HG03064 (cell line): ENCODE measurements around the gene SMC5.
"Not testable (repeated sequence)": the region's sequence is repeated elsewhere in the genome, so short reads cannot be mapped to it uniquely, and the experiment has no call there.

Experiments
- ATAC-seq: cut with Tn5 transposase; IDR thresholded peaks from one replicate; pipeline ENCODE4 v1.9.1; 2021; ENCODE audit warnings: low read depth; ENCODE audit not compliant: unreplicated experiment

The SMC5 gene

GRCh38 chr9:70262366-70262765, 3.6 kb downstream of the SMC5 start:
- no peak for ATAC-seq

DNA sequence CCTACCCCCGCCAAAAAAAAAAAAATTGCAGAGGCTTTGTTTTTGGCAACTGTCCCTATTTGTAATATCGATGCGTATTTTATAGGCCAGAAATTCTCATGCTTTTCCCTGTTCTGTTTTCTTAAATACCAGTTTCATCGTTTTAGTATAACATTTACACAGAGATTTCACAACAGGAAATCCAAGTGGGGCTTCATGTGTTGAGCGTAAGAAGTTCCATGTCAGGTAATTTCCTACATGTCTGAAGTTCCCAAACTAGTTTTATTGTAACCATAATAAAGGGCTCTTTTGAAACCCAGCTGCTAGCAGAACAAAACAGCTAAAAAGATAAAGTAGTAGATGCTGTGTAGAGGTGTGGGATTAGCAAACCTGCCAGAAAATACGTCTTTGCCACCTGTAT, 4.2 kb downstream of the SMC5 start:
- no peak for ATAC-seq

- ATAC-seq = no peak
Observed at GRCh38 chr9:70263421-70263820, 4.6 kb downstream of the SMC5 start.

GRCh38 chr9:70278305-70278704, 19.5 kb downstream of the SMC5 start:
- no peak for ATAC-seq

GRCh38 chr9:70283848-70284247, 25.1 kb downstream of the SMC5 start:
- ATAC-seq = no peak

DNA sequence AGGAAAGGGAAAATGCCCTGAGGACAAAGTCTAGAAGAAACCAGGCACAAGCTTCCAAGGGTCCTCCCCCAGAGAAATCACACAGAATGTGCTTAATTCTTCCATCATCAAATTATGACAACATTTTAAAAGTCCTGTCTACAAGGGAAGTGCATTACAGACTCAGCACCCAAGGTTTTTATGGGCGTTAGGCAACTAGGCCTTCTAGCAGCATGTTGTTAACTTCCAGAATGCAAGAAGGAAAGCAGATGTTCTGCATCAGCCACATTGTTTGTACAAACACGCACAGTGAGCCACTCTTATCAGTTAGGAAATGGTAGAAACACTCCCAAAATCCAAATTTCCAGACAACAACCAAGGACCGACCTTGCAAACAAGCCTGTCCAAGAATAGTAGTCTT, 26.5 kb downstream of the SMC5 start:
- ATAC-seq = no peak

- ATAC-seq = no peak
Observed at GRCh38 chr9:70285981-70286598, 27.3 kb downstream of the SMC5 start.

DNA sequence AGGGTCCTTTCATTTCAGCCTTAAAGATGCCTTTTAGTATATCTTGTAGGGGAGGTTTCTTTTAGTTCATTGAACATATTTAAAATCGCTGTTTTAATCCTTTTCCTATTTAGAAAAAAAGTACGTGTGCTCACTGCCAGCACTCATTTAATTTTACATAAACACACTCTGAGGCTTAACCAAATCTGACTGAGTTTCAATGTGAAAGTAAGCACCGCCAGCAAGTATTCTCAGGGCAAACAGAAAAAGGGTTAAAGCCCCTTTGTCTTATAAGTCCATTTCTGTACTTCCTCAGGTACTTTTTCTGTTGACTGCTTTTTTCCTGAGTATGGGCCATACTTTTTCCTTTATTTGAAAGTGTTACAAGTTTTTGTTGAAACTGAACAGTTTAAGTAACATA, 31.8 kb downstream of the SMC5 start:
- no peak for ATAC-seq

- no peak for ATAC-seq
Observed at GRCh38 chr9:70291446-70291845, 32.7 kb downstream of the SMC5 start.

- ATAC-seq = no peak
Observed at GRCh38 chr9:70292253-70292652, 33.5 kb downstream of the SMC5 start.

DNA sequence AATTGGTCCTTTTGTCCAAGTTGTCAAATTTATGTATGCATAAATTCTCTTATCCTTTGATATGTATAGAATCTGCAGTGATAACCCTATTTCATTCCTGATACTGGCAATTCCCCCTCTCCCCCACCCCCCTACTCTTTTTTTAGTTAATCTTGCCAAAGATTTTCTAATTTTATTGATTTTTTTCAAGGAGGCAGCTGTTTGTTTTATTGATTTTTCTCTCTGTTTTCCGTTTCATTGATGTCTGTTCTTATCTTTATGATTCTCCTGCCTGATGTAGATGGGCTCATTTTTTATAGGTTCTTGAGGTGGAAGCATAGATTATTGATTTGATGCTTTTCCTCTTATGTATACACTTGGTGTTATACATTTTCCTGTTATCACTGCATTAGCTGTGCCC, 34.4 kb downstream of the SMC5 start:
- ATAC-seq = no peak

- no peak for ATAC-seq
Observed at GRCh38 chr9:70297141-70297540, 38.4 kb downstream of the SMC5 start.

- ATAC-seq = no peak
Observed at GRCh38 chr9:70298245-70298771, 39.5 kb downstream of the SMC5 start.

GRCh38 chr9:70303268-70303667, 44.5 kb downstream of the SMC5 start:
- ATAC-seq = no peak

- ATAC-seq = no peak
Observed at GRCh38 chr9:70304810-70305209, 46.0 kb downstream of the SMC5 start.

DNA sequence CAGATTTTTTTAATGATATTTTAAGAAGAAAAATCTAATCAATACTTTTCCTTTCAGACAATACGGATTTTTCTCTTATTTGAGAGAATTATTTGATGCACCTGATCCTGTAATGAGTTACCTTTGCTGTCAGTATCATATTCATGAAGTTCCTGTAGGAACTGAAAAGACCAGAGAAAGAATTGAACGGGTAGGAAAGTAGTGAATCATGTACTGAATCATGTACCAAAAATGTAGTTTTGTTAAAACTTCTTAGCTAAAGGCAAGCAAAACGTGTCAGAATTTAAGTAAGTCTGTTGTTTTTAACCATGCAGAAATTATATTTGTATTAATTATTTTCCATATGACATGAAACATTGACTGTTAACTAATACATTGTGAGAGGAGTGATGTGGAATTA, 56.6 kb downstream of the SMC5 start:
- ATAC-seq = no peak

DNA sequence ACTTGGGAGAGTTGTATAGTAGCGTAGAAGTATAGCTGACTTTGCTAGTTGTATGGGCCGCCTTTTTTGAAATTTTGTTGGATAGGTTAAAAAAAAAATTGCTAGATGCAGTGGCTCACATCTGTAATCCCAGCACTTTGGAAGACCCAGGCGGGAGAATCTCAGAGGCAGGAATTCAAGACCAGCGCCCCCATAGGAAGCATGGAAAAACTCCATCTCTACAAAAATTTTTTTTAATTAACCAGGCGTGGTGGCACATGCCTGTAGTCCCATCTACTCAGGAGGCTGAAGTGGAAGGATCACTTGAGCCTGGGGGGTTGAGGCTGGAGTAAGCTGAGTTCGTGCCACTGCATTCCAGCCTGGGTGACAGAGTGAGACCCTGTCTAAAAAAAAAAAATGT, 59.2 kb downstream of the SMC5 start:
- no peak for ATAC-seq

DNA sequence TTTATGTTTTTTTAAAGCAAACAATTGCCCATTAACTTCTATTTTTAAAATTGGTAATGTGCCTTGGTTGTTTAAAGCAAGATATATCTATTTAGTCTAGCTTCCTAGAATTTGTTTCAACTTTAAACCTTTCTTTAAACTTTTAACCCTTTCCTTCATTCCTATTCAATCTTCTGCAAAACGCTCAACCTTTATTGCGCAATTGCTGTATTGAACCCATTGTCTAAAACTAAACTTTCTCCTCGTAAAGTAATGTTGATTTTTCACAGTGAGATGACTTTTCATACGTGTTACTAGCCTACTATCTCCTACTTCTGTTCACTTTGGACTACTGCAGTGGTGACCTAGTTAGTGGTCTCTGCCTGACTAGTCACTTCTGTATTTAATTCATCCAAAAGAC, 63.3 kb downstream of the SMC5 start:
- no peak for ATAC-seq

DNA sequence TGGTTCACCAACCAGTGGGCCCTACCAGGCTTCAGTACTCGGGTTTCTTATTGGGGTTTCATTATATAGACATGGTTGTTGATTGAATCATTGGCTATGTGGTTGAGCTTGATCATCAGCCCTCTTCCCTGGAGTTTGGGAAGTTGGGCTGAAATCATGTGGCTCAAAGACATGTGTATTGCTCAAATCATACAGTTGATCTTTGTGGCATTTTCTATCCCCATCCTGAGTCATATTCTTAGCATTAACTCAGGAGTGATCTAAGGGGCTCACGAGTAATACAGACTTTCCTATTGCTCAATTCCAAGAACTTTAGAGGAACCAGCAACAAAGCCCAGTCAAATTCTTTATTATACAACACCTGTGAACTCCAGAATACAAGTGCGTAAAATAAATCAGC, 66.2 kb downstream of the SMC5 start:
- ATAC-seq = no peak

DNA sequence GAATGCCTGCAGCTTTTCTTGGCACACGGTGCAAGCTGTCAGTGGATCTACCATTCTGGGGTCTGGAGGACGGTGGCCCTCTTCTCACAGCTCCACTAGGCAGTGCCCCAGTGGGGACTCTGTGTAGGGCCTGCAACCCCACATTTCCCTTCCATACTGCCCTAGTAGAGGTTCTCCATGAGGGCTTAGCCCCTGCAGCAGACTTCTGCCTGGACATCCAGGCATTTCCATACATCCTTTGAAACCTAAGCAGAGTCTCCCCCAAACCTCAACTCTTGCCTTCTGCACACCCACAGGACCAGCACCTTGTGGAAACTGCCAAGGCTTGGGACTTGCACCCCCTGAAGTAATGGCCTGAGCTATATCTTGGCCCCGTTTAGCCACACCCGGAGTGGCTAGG, 69.8 kb downstream of the SMC5 start:
- ATAC-seq = not testable (repeated sequence)

GRCh38 chr9:70340572-70340971, 81.8 kb downstream of the SMC5 start:
- ATAC-seq = no peak

DNA sequence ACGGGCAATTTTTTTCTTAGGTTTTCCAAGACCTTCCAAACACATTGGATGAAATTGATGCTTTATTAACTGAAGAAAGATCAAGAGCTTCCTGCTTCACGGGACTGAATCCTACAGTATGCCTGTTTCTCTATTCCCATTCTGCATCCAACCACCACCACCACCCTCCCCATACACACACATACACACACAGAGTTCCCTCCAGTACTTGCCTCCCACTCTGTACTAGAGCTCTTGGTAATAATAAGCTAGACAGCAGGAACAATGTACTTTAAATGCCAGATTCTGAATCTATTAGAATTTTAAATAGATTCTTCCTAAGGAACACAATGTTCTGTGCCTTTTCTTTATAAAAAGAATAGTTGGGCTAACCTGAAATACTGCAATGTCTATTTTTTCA, 88.3 kb downstream of the SMC5 start:
- ATAC-seq = no peak

- ATAC-seq = no peak
Observed at GRCh38 chr9:70352356-70352755, 93.6 kb downstream of the SMC5 start.
